Loucy (cell line): ENCODE measurements around the gene BEST3.

Experiments
- EZH2phosphoT487 ChIP-seq: fragments of 200-600 bp; IDR thresholded peaks from 2 replicates; pipeline ENCODE4 v1.6.1; 2018; ENCODE audit warnings: antibody characterized with exemption, mild to moderate bottlenecking, moderate library complexity, borderline replicate concordance
- TF ChIP-seq, protein P1 (sequence below): fragments of 200-600 bp; sonication (generic); conservative IDR thresholded peaks from 2 replicates; pipeline ENCODE4 v1.5.1; 2014; ENCODE audit warnings: mild to moderate bottlenecking, antibody characterized with exemption, low read length

DNA sequence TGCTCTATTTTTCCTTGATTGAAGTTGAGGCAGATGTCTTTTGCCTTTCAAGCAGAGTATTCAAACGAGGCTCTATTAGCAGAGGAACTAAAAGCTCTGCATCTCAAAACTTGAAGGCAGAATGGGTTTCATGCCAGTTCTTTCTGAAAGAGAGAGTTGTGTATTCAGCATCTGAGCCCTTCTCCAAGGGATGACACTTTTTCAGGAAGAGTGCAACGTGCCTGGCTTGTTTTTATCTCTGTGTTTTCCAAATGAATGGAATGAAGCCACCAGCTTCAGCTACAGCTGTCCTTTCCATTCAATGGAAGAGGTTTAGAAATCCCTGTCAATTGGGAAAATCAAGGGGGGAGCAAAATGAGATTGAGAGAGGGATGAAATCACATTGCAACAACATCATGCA, 14.6 kb downstream of the BEST3 start:
- TF ChIP-seq, protein P1, sequence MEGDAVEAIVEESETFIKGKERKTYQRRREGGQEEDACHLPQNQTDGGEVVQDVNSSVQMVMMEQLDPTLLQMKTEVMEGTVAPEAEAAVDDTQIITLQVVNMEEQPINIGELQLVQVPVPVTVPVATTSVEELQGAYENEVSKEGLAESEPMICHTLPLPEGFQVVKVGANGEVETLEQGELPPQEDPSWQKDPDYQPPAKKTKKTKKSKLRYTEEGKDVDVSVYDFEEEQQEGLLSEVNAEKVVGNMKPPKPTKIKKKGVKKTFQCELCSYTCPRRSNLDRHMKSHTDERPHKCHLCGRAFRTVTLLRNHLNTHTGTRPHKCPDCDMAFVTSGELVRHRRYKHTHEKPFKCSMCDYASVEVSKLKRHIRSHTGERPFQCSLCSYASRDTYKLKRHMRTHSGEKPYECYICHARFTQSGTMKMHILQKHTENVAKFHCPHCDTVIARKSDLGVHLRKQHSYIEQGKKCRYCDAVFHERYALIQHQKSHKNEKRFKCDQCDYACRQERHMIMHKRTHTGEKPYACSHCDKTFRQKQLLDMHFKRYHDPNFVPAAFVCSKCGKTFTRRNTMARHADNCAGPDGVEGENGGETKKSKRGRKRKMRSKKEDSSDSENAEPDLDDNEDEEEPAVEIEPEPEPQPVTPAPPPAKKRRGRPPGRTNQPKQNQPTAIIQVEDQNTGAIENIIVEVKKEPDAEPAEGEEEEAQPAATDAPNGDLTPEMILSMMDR = no peak
- no peak for TF ChIP-seq EZH2phosphoT487
